ENCODE results near the gene AMIGO2.
"Not testable (repeated sequence)": the region's sequence is repeated elsewhere in the genome, so short reads cannot be mapped to it uniquely, and the experiment has no call there.

AMIGO2 gene

DNA sequence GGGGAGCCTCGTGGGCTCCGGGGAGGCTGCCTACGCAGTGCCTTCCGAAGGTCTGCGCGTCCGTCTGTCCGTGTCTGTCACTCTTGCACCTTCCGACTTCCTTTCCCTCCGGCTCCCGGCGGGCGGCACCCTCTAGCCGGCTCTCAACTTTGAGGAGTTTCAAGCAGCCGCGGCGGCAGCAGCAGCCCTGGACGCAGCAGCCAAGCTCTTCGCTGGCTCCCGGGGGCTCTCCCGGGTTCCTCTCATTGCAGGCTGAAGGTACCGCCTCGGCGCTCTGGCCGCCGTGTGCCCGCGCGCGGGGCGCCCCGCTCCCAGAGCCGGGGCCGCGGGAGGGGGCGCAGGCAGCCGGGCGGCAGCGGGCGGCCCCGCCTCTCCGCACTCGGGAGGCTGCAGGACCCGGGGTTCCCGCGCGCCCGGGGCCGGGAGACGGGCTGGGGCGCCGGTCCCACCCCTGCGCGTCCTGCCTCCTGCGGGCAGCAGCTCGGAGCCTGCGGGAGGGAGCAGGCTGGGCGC lies at the start of gene AMIGO2, which contains the start of gene PCED1B:
AMIGO2 (minus strand) TSS at position 492 of the 513 bp plus-strand sequence. CDS start 957 bp downstream, outside the sequence.
PCED1B (plus strand) TSS at position 154 of the 513 bp plus-strand sequence. CDS start 155,443 bp downstream, outside the sequence.
- peak; percentile 27 for DNase-seq

DNA sequence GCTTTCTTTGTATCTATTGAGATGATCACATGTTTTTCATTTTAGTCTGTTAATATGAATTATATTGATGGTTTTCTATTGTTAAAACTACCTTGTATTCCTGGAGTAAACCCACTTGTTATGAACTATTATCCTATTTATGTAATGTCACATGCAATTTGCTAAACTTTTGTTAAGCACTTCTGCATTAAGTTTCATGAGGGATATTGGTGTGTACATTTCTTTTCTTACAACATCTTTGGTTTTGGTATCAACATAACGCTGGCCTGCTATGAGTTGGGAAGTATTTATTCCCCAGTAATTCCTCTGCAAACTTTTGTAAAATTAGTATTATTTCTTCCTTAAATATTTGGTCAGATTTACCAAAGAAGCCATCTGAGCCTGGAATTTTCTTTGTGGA lies 46.5 kb upstream of the AMIGO2 start:
- no peak for DNase-seq

GRCh38 chr12:47124451-47124850 lies 44.7 kb upstream of the AMIGO2 start:
- DNase-seq, result no peak

- DNase-seq, result no peak
These were observed 44.0 kb upstream of the AMIGO2 start for GRCh38 chr12:47123730-47124129.

DNA sequence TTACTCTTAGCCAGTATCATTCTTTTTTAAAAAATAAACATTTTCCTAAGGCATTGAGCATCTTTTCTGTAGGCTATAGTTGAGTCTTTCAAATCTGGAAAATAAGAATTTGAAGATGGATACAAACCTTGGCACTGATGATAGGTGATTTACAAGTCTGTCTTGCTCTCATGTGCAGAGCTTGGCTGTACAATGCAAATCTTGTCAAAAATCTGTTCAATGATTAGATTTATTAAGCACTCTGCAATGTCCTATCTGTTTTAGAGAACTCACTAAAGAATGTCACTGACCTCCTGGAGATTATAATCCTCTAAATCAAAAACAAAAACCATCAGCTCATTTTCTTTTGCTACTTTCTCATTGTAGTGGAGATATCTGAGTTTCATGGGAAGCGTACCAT lies 42.8 kb upstream of the AMIGO2 start:
- no peak for DNase-seq

DNA sequence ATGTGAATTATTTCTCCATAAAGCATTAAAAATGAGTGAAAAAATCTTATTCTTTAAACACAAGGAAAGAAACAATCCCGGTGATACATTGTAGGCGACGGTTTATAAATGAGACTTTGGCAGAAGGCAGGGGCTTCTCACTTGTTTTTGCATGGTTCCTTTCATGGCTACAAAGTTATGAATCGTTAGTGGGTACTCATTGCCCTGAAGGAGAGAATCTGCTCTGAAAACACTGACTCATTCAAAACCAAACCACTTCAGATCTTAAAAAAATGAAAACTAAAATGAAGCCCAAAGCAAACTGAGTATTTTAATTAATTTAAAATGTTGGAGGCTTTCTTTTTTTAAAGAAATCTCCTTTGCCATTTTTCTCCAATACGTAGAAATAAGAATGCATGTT lies 41.4 kb upstream of the AMIGO2 start:
- DNase-seq, result no peak

- no peak for DNase-seq
These were observed 41.0 kb upstream of the AMIGO2 start for GRCh38 chr12:47120736-47121135.

DNA sequence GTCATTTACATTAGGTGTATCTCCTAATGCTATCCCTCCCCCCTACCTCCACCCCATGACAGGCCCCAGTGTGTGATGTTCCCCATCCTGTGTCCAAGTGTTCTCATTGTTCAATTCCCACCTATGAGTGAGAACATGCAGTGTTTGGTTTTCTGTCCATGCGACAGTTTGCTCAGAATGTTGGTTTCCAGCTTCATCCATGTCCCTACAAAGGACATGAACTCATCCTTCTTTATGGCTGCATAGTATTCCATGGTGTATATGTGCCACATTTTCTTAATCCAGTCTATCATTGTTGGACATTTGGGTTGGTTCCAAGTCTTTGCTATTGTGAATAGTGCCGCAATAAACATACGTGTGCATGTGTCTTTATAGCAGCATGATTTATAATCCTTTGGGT lies 37.5 kb upstream of the AMIGO2 start:
- not testable (repeated sequence) for DNase-seq

- DNase-seq, result no peak
These were observed 34.7 kb upstream of the AMIGO2 start for GRCh38 chr12:47114481-47114892.

DNA sequence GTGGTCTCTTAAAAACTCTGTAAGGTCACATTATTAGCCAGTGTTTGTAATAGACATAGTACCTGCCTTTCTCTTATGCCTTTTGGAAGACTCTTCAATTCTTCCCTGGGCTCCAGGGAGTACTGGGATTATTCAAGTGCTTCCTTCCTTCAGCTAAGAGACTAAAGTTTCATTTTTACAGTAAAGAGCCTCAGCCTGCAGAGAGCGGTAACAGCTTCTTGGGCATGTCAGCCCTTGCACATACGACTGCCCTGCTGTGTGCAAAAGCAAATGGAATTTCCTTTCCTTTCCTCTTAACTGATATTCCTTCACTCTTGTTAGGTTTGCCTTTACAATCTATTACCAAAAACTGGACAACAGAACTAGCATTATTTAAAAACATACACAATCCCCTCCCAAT lies 32.9 kb upstream of the AMIGO2 start:
- DNase-seq, result no peak

DNA sequence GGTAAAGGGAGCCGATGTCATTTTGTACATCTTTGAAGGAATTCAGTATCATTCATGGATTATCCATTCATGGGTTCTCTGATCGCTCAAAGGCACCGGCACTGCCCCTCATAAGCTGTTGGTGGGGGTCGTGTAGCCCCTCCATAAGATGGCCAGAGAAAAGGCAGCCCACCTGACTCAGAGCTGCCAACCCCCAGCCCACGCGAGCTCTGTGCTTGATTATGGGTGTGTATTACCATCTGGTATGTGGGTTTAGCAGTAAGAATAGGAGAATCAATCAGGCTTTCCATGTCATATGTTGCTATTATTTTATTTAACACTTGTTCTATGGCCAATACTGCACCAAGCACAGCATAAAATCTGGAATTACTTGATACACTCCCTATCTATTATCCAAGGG lies 32.1 kb upstream of the AMIGO2 start:
- no peak for DNase-seq

GRCh38 chr12:47111392-47111778 lies 31.6 kb upstream of the AMIGO2 start:
- DNase-seq, result no peak

DNA sequence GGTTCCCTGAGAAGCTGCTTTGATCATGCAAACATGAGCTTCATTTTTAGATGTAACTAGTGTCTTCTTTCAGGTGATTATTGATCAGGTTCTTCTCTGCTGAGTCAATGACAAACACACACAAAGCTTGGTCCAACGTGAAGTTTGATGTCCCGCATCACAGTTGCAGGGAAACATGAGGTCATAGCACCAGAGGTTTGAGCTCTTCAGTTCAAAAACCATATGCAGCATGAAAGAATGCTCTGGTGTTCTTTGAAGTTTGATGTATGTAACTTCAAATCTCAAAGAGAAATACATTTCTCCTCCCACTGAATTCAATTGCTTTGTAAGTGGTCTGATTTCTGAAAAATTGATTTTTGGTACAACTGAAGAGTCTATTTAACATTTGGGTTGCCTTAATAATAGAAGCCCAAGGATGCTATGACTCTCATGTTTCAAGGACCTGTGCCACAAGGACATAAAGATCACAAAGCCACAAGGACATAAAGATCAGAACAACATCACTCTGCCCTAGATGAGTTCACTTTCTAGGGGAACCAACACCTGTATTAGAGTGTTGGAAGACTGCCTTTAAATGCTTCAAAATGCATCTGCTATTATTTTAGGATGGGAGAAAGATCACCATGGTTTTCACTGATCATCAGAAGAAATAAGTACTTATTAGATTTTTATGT lies 31.1 kb upstream of the AMIGO2 start:
- DNase-seq, result no peak

DNA sequence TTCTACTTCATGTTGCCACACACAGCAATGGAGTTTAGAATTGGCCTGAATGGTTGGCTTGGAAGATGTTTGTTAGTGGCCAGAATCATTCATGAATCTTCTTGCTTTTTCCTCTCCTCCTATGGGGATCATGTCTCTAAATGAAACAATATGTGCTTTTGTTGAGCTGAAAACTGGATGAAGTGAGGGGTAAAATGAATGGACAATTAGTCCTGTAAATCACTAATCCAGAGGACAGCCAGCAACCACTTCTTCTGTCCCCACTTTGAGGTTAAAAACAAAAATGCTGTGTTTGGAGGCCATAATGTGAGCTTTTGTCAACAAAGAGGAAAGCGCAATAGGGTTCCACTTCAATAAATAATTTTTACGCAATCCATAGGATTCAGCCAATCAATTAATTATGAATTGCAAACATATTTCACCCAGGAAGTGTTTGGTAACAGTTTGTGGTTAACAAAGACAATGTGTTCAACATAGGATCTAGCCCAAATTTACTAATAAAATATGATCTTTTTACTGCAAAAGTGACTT lies 30.3 kb upstream of the AMIGO2 start:
- DNase-seq, result no peak

DNA sequence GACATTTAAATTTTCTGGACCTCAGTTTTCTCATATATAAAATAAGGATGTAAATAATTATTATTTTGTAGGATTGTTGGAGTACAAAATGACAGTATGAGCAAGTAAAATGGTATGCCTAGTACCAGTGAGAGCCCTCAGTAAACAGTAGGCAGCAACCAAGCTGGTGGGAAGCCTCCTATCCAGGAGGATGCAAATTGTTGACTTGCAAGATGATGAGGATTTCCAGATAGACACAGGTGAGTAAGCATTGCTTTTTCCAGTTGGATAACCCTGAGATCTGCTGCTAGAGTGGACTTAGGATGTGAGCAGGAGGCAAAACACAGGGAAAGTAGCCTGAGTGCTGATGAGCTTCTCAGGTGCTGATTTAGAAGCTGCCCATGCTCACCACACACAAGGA lies 28.2 kb upstream of the AMIGO2 start:
- no peak for DNase-seq

DNA sequence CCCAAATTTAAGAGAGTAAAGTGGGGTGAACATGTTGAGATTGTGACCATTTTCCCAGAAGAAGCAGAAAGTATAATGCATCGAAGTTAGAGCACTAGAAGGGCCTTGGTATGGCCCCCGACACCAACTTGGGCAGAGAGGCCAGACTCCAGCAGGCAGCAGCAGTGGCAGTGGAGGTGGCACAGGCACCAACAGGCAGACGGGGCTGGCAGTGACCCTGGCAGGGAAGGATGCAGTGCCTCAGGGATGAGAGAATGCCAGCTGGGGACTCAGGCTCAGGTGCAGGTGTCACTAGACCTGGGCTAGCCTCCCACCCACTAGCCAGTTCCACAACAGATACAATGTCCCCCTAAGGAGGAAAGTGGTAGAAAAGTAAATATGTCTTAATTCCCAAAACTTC lies 27.7 kb upstream of the AMIGO2 start:
- DNase-seq, result no peak

DNA sequence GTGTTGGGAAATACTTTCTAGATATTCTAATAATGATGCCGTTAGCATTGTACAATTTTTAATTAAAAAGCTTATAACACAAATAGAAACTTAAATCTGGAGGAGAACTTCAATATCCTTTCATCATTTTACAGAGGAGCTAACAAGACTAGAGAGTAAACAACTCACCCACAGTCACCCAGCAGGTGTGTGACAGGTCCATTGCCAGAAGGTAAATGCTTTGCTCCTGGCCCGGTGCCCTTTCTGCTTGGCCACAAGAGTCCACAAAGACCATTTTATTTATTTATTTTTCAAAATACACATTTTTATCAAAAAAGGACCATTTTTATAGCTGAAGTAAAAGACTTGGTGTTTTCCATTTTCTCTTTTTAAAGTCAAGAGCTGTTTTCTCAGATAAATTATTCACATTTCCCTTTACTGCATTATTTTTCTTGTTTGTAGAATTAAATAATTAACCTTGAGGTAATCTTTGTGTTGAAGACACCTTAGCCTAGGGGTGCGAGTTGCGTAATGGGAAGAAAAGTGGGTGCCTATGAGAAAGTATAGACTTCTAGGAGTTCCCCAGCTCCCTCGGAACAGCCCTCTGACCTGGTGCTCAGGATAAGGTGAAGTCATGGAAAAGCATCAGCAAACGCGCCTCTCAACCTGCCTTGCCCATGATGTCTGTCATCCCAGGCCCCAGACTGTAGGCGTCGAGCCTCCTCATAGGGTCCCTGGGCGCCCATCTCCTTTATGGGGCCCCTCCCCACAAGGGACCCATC lies 26.3 kb upstream of the AMIGO2 start:
- no peak for DNase-seq

- no peak for DNase-seq
These were observed 23.3 kb upstream of the AMIGO2 start for GRCh38 chr12:47102845-47103651.

GRCh38 chr12:47102406-47102805 lies 22.6 kb upstream of the AMIGO2 start:
- DNase-seq, result no peak

DNA sequence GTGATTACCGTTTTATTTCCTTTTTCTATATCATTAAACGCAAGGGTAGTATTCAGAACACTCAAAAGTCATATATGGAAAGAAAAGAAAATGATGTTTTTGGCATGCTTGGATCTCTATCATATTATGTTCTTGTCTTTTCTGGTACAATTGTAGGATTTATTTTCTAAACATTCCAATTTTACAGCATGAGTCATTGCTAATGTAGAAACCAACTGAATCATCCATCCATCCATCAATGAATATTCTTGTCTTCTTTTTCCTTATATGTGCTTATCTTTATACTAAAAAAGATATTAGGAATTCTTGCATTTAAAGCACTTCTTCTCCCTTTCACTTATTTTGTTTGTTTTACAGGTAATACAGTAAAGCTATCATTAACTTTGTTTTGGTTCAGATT lies 20.4 kb upstream of the AMIGO2 start:
- DNase-seq, result no peak

- DNase-seq, result no peak
These were observed 19.9 kb upstream of the AMIGO2 start for GRCh38 chr12:47099610-47100009.

- DNase-seq, result no peak
These were observed 18.3 kb upstream of the AMIGO2 start for GRCh38 chr12:47098099-47098498.

GRCh38 chr12:47097276-47097896 lies 17.6 kb upstream of the AMIGO2 start:
- no peak for DNase-seq
